CD4-positive, alpha-beta T cell treated with Interleukin-12 subunit alpha and Interleukin-12 subunit beta, for 1 hour (primary cell): ENCODE data around the gene SEMA5A.

ENCODE experiments used
- DNase-seq: peaks from one replicate; pipeline ENCODE4 v3.0.0-alpha.2; 2020

The SEMA5A gene

GRCh38 chr5:9091896-9092662 is 453.8 kb downstream of the SEMA5A start:
- no peak for DNase-seq

GRCh38 chr5:9090381-9091026 is 455.4 kb downstream of the SEMA5A start:
- no peak for DNase-seq

DNA sequence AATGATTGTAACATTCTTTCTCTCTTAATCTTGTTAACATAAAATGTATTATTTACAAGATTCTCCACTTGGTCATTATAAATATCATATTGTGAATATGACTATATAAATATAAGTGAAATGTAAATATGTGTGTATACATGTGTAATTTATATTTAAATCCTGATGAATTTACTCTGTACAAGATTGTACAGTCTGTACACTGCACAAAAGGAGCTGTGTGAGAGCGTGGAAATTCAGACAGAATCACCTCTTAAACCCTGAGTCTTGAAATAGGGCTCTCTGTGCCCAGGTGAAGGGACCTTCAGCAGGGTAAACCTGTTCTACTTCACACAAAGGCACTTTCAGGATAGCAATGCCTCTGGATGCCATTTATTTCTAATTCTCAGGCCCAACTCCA is 456.0 kb downstream of the SEMA5A start:
- DNase-seq = no peak

GRCh38 chr5:9082996-9083395 is 462.9 kb downstream of the SEMA5A start:
- DNase-seq = no peak

- no peak for DNase-seq
Observed at GRCh38 chr5:9072701-9073100, 473.2 kb downstream of the SEMA5A start.

DNA sequence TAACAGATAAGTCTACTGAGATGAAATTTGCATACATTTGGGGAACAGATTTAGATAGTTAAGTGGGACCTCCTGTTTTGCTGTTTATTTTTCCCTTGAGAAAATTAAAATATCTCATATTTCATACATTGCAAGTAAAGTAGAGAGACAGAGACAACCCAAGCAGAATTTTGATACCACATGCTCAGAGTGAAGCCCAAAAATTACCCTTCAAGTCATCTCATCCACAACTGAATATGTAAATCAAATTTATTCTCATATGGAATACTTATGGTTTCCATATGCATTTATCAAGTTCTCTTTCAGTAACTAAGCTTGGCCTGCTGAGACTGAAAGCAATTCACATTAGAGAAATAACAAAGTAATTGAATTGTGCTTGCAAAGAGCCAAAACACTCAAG is 474.4 kb downstream of the SEMA5A start:
- no peak for DNase-seq

DNA sequence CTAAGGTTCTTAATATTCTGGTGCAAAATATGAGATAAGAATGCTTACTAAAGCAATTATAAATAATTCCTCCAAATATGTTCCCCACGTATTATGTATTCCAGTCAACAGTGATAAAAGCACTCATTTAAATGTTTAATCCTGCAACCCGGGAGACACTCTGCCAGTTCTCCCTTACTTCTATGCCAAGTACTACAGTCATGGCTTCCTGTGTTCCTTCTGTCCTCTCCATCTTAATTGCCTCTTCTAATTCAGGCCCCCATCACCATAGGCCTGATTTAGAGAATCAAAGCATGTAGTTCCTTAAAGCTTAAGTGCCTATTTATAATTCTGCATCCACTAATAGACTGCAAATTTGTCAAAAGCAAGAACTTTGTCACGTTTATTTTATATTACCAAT is 474.8 kb downstream of the SEMA5A start:
- no peak for DNase-seq

DNA sequence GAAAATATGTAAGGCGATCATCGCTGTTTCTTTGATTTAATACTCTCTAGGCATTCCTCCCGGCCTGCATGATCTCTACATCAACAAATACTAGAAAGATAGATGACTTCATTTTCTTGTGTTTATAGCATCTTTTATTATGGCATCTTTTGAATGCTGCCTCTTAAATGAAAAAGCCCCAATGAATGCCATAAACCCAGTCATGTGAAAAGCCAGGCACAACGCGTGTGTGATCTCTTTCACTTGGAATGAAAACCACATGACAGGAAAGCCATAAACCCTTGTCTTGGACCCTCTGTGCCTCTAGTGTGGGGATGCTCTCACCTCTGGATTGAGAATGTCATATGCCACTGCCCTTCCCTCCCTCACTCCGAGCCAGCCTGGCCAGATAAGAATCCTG is 476.2 kb downstream of the SEMA5A start:
- no peak for DNase-seq

- no peak for DNase-seq
Observed at GRCh38 chr5:9067154-9067553, 478.7 kb downstream of the SEMA5A start.

DNA sequence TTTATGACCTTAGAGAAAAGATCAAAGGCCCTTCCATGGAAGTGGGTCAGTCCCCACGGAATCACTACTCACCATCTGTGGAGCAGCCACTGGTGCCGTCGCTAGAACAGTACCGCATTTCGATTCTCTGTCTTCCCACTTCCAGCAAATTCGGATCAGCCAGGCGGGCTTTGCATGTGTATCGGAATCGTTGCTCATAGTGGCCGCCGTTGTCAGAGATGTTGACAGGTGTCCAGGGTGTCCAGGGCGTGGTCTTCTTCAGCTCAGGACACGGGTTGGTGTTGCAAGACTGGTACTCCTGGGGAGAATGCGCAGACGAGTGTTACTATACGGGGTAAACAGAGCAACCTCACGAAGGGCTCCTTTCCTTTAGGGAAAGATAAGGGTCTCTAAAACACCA is 479.5 kb downstream of the SEMA5A start:
- no peak for DNase-seq

GRCh38 chr5:9063615-9064245 is 482.1 kb downstream of the SEMA5A start:
- DNase-seq = no peak

- no peak for DNase-seq
Observed at GRCh38 chr5:9062873-9063272, 483.0 kb downstream of the SEMA5A start.

GRCh38 chr5:9059920-9060691 is 485.8 kb downstream of the SEMA5A start:
- DNase-seq = no peak

DNA sequence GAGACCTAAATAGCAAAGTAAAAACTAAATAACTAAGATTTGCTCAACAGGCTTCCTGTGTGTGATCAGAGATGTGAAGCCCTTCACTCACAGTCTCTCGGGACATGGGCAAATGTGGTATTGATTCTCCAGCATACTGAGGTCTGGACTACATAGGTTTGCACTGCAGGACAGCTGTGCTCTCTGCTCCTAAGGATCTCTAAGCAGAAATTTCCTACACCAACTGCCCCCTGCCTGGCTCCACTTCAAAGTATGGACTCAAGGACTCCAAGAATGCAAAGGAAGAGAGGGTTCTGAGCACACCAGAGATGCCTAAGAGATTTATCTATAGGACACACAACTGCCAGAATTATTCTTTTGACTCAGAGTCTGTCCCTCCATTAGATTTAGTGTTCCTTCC is 487.2 kb downstream of the SEMA5A start:
- no peak for DNase-seq

- DNase-seq = no peak
Observed at GRCh38 chr5:9058161-9058560, 487.7 kb downstream of the SEMA5A start.

DNA sequence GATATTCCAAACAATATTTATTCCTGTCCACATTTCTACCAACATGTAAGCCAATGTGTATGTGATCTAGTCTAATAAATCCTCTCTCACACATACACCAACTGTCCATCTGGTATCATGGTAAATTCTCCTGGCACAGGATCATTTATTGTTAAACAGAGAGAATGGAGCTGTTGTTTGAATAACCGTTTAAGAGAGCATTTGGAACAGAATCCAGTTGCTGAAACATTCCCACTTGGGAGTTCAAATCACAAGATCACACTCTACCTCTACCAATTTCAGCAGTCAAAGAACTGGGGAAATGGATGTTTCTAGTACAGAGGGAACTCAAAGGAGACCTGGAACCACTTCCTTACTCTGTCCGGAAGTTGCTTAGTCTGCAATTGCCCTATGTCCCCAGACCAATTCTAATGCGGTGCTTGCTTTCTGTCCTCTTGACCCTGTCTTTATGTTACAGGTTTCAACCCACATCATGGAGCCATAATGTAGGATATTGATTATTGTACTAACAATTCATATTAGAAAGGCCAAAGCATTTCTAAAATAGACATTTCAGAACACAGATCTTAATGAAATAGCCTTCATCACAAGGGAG is 488.4 kb downstream of the SEMA5A start:
- no peak for DNase-seq

- no peak for DNase-seq
Observed at GRCh38 chr5:9056046-9056445, 489.8 kb downstream of the SEMA5A start.

- no peak for DNase-seq
Observed at GRCh38 chr5:9054821-9055589, 490.9 kb downstream of the SEMA5A start.

DNA sequence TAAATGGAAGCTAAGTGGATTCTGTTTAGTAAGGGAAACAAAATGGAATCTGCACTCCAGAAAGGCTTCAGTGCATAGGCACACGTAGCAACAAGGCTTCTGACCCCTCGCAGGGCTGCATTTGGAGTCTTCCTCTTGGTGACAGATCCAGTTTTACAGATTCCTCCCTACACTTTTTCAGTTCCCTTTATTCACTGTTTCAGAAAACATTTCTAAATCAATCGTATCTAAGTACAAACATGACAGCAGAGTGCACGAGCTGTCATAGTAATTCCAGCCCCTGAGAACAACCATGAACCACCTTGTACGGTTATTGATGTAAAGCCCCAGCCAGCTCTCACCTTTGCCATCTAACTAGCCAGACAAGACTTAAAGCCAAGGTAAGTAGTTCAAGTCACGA is 491.6 kb downstream of the SEMA5A start:
- no peak for DNase-seq

GRCh38 chr5:9052421-9052820 is 493.5 kb downstream of the SEMA5A start:
- no peak for DNase-seq

- no peak for DNase-seq
Observed at GRCh38 chr5:9051779-9052178, 494.1 kb downstream of the SEMA5A start.

- no peak for DNase-seq
Observed at GRCh38 chr5:9047932-9048331, 497.9 kb downstream of the SEMA5A start.
